ENCODE measurements around the gene TBX2.

TBX2 gene

DNA sequence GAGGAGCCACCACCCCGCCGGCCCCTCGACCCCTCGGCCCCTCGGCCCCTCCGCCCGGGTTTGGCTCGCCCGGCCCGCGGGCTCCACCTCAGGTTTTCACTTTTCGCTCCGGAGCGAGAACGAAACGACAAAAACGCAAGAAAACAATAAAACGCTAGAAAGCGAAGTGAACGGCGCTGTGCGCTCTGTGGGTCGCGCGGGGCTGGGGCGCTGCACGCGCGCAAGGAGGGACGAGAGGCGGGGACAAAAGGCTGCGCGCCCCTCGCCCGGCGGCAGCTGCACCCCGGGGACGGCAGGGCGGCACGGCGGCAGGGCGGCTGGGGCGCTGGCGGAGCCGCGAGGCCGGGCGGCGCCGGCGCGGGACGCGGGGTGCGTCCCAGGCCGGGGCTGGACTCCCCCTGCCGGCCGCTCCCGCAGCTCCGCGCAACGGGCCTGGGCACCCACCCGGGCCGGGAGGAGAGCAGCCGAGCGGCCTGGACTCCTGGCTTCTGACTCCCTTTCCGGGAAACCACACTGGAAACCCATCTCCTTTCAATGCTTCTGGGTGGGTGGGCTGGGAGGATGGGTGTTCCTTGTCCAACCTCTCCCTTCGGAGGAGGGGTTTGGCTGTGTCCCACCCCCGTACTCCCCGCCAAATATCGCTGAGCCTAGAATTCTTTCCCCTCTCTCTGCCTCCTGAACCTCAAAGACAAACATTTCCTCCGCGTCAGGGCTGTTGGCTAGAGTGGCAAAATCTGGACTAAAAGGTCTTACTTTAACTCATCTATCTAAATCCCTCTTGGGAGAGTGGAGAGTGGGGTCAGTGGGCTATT lies 9.9 kb downstream of the TBX2 start:
- TF ChIP-seq, protein P1, sequence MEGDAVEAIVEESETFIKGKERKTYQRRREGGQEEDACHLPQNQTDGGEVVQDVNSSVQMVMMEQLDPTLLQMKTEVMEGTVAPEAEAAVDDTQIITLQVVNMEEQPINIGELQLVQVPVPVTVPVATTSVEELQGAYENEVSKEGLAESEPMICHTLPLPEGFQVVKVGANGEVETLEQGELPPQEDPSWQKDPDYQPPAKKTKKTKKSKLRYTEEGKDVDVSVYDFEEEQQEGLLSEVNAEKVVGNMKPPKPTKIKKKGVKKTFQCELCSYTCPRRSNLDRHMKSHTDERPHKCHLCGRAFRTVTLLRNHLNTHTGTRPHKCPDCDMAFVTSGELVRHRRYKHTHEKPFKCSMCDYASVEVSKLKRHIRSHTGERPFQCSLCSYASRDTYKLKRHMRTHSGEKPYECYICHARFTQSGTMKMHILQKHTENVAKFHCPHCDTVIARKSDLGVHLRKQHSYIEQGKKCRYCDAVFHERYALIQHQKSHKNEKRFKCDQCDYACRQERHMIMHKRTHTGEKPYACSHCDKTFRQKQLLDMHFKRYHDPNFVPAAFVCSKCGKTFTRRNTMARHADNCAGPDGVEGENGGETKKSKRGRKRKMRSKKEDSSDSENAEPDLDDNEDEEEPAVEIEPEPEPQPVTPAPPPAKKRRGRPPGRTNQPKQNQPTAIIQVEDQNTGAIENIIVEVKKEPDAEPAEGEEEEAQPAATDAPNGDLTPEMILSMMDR (conservative IDR thresholded peaks at IDR 0.05; ENCODE audit: low read depth, low read length): peak; percentile 47
- H3K4me3 ChIP-seq (ENCODE audit: low read depth, low read length): peak overlapping the region; percentile 64
- DNase-seq (ENCODE audit: low read depth): peak; percentile 70

DNA sequence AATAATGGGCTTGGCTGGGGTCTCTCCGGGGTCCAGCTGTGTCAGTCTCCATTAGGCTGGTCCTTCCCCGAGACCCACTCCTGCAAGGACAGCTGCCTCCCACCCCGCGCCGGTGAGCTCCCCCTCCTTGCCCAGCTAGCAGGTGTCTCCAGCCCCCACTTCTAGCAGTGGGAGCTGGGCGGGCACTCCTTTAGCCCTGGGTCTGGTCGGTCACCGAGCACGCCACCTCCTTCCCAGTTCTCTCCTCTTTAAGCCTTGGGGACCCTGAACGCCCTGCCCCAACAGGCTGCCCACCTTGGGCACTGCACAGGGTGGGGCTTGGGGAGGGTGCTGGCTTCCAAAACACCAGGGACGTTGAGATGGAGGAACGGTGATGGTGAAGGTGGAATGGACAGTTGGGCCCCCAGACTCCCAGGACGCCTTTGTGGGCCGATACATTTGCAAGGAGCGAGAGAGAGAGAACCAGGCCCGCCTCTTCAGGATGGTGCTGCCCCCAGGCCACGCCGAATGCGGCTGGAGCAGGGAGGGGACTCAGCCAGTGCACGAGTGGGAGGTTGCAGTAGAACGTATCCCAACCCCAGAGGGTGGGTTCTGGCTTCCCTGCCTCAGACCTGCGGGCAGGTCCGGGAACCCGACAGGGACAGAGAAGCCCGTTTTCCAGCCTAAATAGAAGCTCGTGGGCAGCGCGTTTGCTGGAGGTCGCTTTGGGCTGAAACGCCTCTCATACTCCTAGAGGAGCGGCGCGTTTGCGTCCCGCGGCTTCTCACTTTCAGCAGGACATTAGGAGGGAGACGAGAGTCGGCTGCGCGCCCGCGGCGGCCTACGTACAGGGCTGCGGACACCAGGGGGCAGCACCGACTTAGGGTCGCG lies 10.7 kb downstream of the TBX2 start:
- peak overlapping the region; percentile 65 for H3K4me3 ChIP-seq (ENCODE audit: low read depth, low read length)
- TF ChIP-seq, protein P1 (conservative IDR thresholded peaks at IDR 0.05; ENCODE audit: low read depth, low read length): peak; percentile 62
- peak; percentile 75 for DNase-seq (ENCODE audit: low read depth)

DNA sequence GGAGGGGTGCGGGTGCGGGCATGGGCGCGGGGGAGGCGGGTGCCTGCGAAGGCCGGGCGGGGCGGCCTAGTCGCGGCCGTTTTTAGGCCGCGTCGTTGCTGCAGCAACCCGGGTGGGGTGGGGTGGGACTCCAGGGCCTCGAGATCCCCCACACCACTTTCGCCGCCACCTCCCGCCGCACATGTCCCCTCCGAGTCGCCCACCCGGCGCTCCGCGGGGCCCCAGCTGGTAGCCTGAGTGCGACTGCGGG lies 11.3 kb downstream of the TBX2 start:
- no peak for DNase-seq (ENCODE audit: low read depth)
- TF ChIP-seq, protein P1 (conservative IDR thresholded peaks at IDR 0.05; ENCODE audit: low read depth, low read length): no peak
- peak overlapping the region; percentile 65 for H3K4me3 ChIP-seq (ENCODE audit: low read depth, low read length)

DNA sequence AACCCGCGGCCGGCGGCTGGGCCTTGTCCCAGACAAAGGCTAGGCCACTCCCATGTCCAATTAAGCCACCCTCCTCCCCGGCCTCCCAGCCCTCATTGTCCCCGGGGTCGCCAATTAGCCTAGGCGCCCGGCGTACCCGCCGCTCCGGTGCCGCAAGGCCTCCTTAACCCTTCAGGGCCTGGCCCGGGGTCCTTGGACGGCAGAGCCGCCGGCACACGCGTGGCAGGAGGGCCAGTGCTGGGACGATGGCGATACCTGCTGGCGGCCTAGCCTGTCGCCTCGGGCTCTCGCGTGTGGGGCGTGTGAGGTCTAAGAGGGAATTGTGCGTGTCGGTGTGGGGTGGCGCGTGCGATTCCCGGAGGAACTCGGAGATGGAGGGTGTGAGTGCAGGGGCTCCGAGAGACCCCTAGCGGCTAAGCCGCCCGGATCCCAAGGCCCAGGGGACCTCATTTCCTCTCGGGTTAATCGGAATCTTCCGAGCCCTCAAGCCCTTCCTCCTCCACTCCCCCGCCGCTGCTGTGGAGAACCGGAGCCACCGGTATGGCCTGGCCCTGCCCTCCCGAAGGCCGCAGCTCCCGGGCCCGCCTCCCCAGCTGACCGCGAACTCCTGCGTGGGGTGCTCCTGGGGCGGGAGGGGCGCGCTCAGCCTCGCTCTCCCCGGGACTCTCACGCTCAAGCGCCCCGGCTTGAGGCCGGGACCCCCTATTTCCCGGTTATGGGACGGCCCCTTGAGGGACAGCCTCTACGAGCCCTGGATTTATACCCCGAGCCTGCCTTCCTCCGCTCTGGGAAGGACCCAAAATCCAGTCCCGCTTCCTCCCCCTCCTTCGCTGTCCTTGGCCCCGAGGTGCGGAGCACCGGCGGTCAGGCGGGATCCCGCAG lies 11.9 kb downstream of the TBX2 start:
- peak; percentile 61 for DNase-seq (ENCODE audit: low read depth)
- H3K4me3 ChIP-seq (ENCODE audit: low read depth, low read length): peak overlapping the region; percentile 65
- TF ChIP-seq, protein P1 (conservative IDR thresholded peaks at IDR 0.05; ENCODE audit: low read depth, low read length): peak; percentile 32

DNA sequence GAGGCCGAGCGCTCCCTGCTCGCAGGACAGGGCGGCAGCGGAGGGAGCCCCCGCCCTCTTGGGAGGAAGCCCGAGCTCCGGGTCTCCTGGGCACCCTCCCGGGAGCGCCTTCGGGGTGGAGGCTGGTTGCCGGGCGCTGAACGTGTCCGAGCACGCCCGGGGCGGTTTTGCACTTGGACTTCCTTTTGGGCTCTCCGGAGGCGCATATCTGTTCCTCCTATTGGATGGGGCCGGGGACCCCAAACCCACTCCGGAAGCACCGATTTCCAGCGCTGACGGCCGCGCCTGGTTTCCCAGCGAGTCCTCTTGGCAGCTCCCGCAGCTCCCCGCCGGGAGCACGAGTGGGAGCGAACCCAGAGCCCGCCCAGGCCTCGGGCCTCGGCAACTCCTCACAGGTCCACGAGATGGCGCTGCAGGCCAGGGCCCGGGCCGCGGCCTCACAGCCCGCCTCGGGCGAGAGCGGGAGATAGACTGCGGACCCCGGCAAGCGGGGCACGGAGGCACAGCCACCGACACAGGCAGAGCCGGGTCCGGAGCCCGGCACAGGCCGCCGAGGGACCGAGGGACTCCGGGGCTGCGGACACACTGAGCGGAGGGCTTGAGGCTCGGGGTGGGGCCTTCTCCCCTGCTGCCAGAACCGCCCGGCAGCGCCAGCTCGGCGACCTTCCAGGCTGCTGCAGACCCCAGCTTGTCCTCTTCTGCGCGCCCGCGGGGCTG lies 12.7 kb downstream of the TBX2 start:
- peak overlapping the region; percentile 65 for H3K4me3 ChIP-seq (ENCODE audit: low read depth, low read length)
- TF ChIP-seq, protein P1 (conservative IDR thresholded peaks at IDR 0.05; ENCODE audit: low read depth, low read length): peak; percentile 81
- DNase-seq (ENCODE audit: low read depth): peak; percentile 82

All from choroid plexus epithelial cell (primary cell).